Measurements from ENCODE around the gene EPN1. TPM values are rescaled to one million over a fixed set of nuclear protein-coding genes. Genes with fewer than 3 reads are reported as not detected.

The EPN1 gene
- total RNA-seq, 2 donors from 2014 or later = 40.7 to 63.9 TPM

GRCh38 chr19:55660404-55660803 lies 14.6 kb upstream of the EPN1 start:
- Mint-ChIP-seq H3K9me3 (no peaks in the 10 kb centered on the region), H3K4me1 (ENCODE audit: low read depth in 2 of 2) (peaks cover 52 to 53% of the 10 kb centered on the region in 2 donors), H3K27me3 (no peaks in the 10 kb centered on the region)

GRCh38 chr19:55660991-55661390 lies 14.0 kb upstream of the EPN1 start:
- Mint-ChIP-seq H3K27me3 (no peaks in the 10 kb centered on the region), H3K4me1 (ENCODE audit: low read depth in 2 of 2) (peaks cover 48% of the 10 kb centered on the region in 2 donors), H3K4me3 (no peak overlapping the region), H3K27ac (no peak overlapping the region), H3K36me3 (peaks cover 34% of the 10 kb centered on the region), H3K9me3 (no peaks in the 10 kb centered on the region)
- no peak for DNase-seq (ENCODE audit: low spot score)
- ATAC-seq = no peak

More at GRCh38 chr19:55660404-55660803, 14.6 kb upstream of the EPN1 start:
- ATAC-seq (no peak), DNase-seq (ENCODE audit: low spot score) (no peak)
- H3K36me3 Mint-ChIP-seq = peaks cover 39% of the 10 kb centered on the region
- no peak overlapping the region for H3K27ac Mint-ChIP-seq
- no peak overlapping the region for H3K4me3 Mint-ChIP-seq

- peak overlapping the region in 1 of 2 donors; percentile 30 for H3K27ac Mint-ChIP-seq
- DNase-seq (ENCODE audit: low spot score) (no peak), ATAC-seq (no peak)
- H3K4me1 Mint-ChIP-seq (ENCODE audit: low read depth in 2 of 2) = peaks cover 42 to 45% of the 10 kb centered on the region in 2 donors
- peaks cover 30% of the 10 kb centered on the region for H3K36me3 Mint-ChIP-seq
- H3K4me3 Mint-ChIP-seq = peak overlapping the region; percentile 15
- no peaks in the 10 kb centered on the region for H3K27me3 Mint-ChIP-seq
- no peaks in the 10 kb centered on the region for H3K9me3 Mint-ChIP-seq
These were observed 13.2 kb upstream of the EPN1 start for GRCh38 chr19:55661826-55662225.

DNA sequence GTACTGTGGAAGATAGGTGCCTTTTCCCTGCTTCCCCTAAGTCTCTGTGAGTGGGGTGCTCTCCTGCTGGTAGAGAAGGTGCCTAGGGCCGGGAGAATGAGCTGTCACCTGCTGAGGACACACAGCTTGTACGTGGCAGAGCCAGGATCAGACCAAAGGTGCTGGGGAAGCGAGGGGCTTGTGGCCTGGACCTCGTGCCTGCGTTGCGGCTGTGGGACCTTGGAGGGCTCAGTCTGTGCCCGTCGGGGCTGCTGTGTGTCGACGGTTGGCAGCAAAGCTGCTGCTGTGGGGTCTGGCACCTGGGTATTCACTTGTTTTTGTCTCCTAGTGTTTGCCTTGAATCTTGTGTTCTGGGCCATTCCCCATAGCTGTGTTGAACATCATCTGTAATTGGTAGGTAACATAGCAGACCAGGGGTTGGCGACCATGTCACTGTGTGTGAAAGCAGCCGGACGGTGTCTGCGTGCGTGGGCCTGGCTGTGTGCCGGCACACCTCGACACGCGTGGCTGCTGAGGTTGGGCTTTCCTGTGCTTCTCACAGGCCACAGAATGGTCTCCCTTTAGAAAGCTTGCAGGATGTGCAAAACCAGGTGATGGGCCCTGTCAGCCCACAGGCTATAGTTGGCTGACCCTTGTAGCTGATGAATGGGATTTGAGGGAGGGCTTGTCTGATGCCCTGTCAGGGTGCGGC lies 11.0 kb upstream of the EPN1 start:
- Mint-ChIP-seq H3K4me3 (no peak overlapping the region), H3K4me1 (ENCODE audit: low read depth in 2 of 2) (peaks cover 32 to 33% of the 10 kb centered on the region in 2 donors), H3K9me3 (no peaks in the 10 kb centered on the region), H3K27ac (no peak overlapping the region), H3K36me3 (peaks cover 22% of the 10 kb centered on the region), H3K27me3 (no peaks in the 10 kb centered on the region)
- ATAC-seq (no peak), DNase-seq (ENCODE audit: low spot score) (no peak)

DNA sequence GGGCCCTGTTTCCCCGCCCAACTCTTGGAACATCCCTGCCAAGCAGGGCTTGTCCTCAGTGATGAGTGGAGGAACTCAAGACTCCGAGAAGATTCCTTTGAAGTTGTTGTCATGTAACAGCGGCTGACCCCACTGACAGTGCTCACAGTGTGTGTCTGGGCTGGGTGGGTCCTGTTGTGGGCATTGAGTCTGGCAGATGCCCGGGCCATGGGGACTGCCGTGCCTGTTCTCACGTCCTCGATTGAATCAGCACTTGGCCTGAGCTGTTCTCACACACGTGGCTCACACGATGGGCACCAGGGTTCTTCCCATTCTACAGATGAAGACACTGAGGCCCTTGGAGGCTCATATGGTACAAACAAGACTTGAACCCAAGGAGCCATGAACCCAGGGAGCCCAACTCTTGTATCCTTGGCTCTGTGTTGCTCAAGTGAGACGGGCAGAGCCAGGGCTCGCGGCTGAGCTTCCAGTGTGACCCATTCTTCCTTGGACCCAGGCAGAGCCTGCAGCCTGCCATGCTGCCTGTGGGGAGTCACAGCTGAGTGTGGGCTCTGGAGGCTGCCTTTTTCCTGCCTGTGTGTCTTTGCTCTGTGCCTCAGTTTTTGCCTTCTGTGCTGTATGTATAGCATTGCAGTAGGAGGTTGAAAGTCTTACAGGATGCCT lies 8.6 kb upstream of the EPN1 start:
- Mint-ChIP-seq H3K36me3 (peaks cover 22% of the 10 kb centered on the region), H3K4me1 (ENCODE audit: low read depth in 2 of 2) (peaks cover 32 to 35% of the 10 kb centered on the region in 2 donors), H3K9me3 (no peaks in the 10 kb centered on the region), H3K27ac (no peak overlapping the region), H3K4me3 (no peak overlapping the region), H3K27me3 (no peaks in the 10 kb centered on the region)
- DNase-seq (ENCODE audit: low spot score) (no peak), ATAC-seq (no peak)

DNA sequence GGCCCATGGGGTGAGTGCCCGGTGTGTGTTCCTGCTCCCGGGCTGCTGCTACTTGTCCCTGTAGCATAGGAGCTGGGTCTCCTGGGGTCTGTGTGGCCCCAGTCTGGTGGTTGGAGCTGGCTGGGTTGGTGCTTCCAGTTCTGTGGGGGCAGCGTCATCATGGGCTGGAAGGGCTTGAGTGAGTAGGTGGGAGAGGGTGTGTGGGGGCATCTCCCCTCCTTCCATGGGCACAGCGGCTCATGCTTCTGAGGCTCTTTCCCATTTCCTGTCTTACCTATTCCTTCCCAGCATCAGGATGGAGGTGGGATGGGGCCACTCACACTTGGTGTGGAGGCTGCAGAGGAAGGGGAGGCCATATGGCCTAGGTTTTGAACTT lies 8.0 kb upstream of the EPN1 start:
- Mint-ChIP-seq H3K27ac (no peak overlapping the region), H3K36me3 (peaks cover 18% of the 10 kb centered on the region), H3K9me3 (no peaks in the 10 kb centered on the region), H3K27me3 (no peaks in the 10 kb centered on the region), H3K4me3 (no peak overlapping the region), H3K4me1 (ENCODE audit: low read depth in 2 of 2) (peaks cover 28 to 32% of the 10 kb centered on the region in 2 donors)
- ATAC-seq (no peak), DNase-seq (ENCODE audit: low spot score) (no peak)

GRCh38 chr19:55667511-55667910 lies 7.5 kb upstream of the EPN1 start:
- ATAC-seq (no peak), DNase-seq (ENCODE audit: low spot score) (no peak)
- Mint-ChIP-seq H3K36me3 (peaks cover 18% of the 10 kb centered on the region), H3K27ac (no peak overlapping the region), H3K4me1 (ENCODE audit: low read depth in 2 of 2) (peaks cover 29 to 33% of the 10 kb centered on the region in 2 donors), H3K27me3 (no peaks in the 10 kb centered on the region), H3K9me3 (no peaks in the 10 kb centered on the region), H3K4me3 (no peak overlapping the region)

DNA sequence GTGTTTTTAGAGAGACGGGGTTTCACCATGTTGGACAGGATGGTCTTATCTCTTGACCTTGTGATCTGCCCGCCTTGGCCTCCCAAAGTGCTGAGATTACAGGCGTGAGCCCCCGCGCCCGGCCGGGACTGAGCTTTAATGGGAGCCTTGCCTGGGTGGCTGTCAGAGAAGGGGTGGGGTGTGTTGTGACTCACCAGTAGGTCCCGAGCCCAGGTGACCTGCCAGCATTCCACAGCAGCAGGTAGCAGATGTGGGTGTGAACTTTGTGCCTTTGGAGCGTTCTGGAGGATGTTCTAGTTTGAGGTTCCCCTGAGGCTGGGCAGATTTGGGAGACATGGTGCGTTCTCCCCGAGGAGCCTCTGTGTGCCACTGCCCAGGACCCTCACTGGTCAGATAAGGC lies 7.1 kb upstream of the EPN1 start:
- H3K4me3 Mint-ChIP-seq = no peak overlapping the region
- peaks cover 14% of the 10 kb centered on the region for H3K36me3 Mint-ChIP-seq
- no peak for DNase-seq (ENCODE audit: low spot score)

DNA sequence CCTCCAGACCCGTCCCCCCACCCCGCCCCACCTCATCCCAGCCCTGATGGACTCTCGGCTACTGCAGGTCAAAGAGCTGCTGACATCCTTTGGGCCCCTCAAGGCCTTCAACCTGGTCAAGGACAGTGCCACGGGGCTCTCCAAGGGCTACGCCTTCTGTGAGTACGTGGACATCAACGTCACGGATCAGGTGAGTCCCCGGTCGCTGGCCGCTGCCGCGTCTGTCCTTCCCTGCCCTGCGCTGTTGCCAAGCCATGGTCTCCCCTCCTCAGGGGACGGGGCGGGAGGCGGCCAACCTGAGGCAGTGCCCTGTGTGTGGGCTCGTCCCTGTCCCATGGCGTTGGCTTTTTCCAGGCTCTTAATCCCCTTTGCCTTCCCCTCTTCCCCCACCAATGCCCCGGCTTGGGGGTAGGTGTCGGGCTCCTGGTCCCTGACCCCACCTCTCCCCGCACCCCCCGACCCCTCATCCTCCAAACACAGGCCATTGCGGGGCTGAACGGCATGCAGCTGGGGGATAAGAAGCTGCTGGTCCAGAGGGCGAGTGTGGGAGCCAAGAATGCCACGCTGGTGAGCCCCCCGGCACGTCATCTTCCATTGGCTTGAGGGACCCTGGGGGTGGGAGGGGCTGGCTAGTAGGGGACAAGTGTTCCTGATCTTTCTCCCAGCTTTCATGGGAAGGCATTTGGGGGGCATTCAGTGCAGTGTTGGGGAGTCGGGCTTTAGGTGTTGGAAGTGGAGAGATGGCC lies 6.2 kb upstream of the EPN1 start:
- ATAC-seq = no peak
- Mint-ChIP-seq H3K4me1 (ENCODE audit: low read depth in 2 of 2) (peaks cover 24 to 25% of the 10 kb centered on the region in 2 donors), H3K27ac (no peak overlapping the region), H3K36me3 (peaks cover 8% of the 10 kb centered on the region), H3K4me3 (no peak overlapping the region), H3K9me3 (no peaks in the 10 kb centered on the region), H3K27me3 (no peaks in the 10 kb centered on the region)
- no peak for DNase-seq (ENCODE audit: low spot score)

More for the DNA sequence above, 7.1 kb upstream of the EPN1 start:
- Mint-ChIP-seq H3K27me3 (no peaks in the 10 kb centered on the region), H3K4me1 (ENCODE audit: low read depth in 2 of 2) (peaks cover 25 to 29% of the 10 kb centered on the region in 2 donors), H3K27ac (no peak overlapping the region), H3K9me3 (no peaks in the 10 kb centered on the region)
- ATAC-seq = no peak

- no peaks in the 10 kb centered on the region for H3K27me3 Mint-ChIP-seq
- H3K4me1 Mint-ChIP-seq (ENCODE audit: low read depth in 2 of 2) = peaks cover 23 to 25% of the 10 kb centered on the region in 2 donors
- ATAC-seq (no peak), DNase-seq (ENCODE audit: low spot score) (no peak)
- peaks cover 4% of the 10 kb centered on the region for H3K36me3 Mint-ChIP-seq
- no peaks in the 10 kb centered on the region for H3K9me3 Mint-ChIP-seq
- H3K4me3 Mint-ChIP-seq = no peak overlapping the region
- no peak overlapping the region for H3K27ac Mint-ChIP-seq
These were observed 5.4 kb upstream of the EPN1 start for GRCh38 chr19:55669418-55670279.

DNA sequence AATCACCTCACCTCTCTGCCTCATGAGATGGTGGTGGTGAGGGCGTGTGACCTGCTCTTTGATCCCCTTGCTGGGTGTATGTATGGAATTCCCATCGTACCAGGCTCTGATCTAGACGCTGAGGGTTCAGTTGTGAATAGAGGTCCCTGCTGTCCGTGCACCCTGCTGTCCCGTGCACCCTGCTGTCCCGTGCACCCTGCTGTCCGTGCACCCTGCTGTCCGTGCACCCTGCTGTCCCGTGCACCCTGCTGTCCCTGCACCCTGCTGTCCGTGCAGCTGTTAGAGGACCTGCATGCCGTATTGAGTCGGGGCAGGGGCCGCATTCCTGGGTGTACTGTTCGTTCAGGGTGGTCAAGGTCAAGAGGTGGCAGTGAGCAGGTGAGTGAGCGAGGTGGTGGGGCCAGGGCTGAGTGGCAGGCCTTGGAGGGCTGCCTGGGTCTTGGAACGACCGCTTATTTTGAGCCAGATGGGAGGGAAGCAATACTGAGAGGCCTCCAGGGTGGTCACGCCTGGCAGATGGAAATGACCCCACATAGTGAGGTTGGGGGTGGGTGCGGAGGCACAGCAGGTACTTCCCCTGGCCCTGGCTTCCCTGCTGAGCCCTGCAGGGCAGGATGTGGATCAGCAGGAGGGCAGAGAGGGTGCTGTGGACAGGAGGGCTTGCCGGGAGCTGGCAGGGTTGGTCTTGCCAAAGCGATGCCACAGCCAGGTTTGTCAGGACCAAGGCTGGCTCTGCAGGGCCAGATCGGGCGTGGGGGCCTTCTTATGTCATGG lies 4.6 kb upstream of the EPN1 start:
- no peak for ATAC-seq
- H3K9me3 Mint-ChIP-seq = no peaks in the 10 kb centered on the region
- H3K36me3 Mint-ChIP-seq = peaks cover 6% of the 10 kb centered on the region
- H3K4me1 Mint-ChIP-seq (ENCODE audit: low read depth in 2 of 2) = peaks cover 26% of the 10 kb centered on the region in 2 donors
- no peak overlapping the region for H3K4me3 Mint-ChIP-seq
- DNase-seq (ENCODE audit: low spot score) = no peak
- H3K27ac Mint-ChIP-seq = peak overlapping the region in 1 of 2 donors; percentile 33
- H3K27me3 Mint-ChIP-seq = no peaks in the 10 kb centered on the region

- Mint-ChIP-seq H3K4me1 (ENCODE audit: low read depth in 2 of 2) (peaks cover 31 to 32% of the 10 kb centered on the region in 2 donors), H3K27me3 (no peaks in the 10 kb centered on the region), H3K4me3 (no peak overlapping the region), H3K9me3 (no peaks in the 10 kb centered on the region), H3K27ac (peak overlapping the region in 1 of 2 donors; percentile 33), H3K36me3 (peaks cover 12% of the 10 kb centered on the region)
- ATAC-seq (no peak), DNase-seq (ENCODE audit: low spot score) (no peak)
These were observed 4.0 kb upstream of the EPN1 start for GRCh38 chr19:55671054-55671378.

GRCh38 chr19:55672418-55672817 lies 2.6 kb upstream of the EPN1 start:
- Mint-ChIP-seq H3K4me1 (ENCODE audit: low read depth in 2 of 2) (peaks cover 40 to 44% of the 10 kb centered on the region in 2 donors), H3K4me3 (no peak overlapping the region), H3K36me3 (peaks cover 18% of the 10 kb centered on the region), H3K27ac (no peak overlapping the region), H3K27me3 (no peaks in the 10 kb centered on the region), H3K9me3 (no peaks in the 10 kb centered on the region)
- no peak for DNase-seq (ENCODE audit: low spot score)
- no peak for ATAC-seq

All from natural killer cell treated with Interleukin-12 subunit alpha and Interleukin-12 subunit beta and Interleukin-15 and Interleukin-18, amount 100 ng/mL, for 72 hours (primary cell).